Activated CD8-positive, alpha-beta memory T cell treated with anti-CD3 and anti-CD28 coated beads, Interleukin-2, amount 50 U/mL, for 24 hours (primary cell): ENCODE results near the gene PLA2G4F.

ENCODE experiments used
- DNase-seq: peaks from one replicate; pipeline ENCODE4 v3.0.0-alpha.2; 2020; ENCODE audit errors: extremely low read depth

Gene PLA2G4F

DNA sequence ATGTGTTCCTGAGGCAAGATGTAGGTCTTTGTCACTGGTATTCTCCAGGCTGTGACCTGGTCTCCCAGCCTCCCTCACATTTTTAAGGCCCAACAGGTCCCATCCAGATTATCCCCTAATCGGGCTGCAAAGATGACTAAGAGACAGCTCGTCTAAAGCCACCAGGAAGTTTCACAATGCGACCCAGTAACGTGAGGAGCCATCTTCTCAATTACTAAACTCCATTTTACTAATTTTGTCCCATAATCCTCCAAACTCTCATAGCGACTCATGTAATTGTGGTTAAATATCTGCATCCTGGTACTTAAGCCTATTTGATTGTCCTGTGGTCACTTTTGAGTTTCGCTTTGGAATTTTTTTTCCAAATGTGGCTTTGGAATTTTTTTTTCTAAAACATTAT, 8.7 kb upstream of the PLA2G4F start:
- no peak for DNase-seq

DNA sequence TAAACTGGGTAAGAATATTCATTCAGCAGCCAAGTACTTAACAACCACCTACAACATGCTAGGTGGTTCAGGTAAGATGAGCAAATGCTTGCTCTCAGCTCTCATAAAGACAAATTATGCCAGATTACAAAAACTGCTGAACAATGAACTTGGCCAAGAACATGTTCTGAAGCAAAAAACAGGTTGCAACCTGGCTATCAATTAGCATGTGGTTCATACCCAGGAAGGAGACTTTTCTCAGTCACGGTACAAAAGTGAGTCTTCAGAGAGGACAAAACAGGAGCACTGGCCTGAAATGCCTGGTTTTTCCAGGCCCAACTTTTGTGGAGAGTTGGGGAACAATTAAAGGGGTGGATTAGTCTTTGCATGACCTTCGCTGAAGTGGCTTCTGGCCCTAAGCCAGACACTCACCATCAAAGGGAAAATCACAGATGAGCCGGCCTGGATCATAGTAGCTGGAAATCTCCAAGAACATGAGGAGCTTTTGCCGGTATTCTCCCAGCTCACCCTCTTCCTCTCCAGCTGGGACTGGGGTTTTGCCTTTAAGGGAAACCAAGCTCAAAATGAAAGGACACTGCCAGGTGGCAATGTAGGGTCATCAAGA, 7.6 kb upstream of the PLA2G4F start:
- no peak for DNase-seq

DNA sequence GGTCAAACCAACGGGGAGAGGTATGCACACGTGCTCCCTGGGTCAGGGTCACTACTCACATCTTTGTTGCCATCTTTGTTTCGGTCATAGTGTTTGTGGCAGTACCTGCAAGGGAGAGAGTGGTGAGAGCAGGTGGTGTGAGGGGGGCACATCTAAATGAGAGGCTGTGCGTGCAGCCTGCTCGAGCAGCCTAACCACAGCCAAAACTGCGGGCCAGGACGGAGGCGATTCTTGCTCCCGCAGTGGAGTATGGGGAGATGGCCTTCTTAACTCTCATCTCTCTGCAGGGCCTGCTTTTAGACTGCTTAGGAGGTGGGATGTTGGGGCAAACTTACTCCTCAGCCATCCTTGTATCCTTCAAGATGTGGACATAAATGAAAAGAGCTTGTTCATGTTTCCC, 6.9 kb upstream of the PLA2G4F start:
- no peak for DNase-seq

DNA sequence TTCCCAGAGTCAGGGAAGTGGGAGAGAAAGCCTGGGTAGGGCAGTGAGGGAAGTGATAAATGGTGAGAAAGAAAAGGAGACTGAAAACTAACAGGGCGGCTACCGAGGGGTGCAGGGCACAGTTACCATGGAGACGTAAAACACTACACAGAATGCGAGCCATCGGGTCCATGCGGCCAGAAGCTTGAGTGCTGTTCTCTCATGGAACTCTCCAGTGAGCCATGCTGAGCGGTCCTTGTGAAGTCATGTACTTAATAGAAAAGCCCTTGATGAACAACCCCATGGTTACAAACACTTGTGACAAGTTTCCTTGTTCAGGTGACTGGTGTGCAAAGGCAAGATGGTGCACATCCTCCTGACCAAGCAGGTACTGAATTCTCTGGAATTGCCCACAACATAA, 3.7 kb upstream of the PLA2G4F start:
- DNase-seq = no peak

DNA sequence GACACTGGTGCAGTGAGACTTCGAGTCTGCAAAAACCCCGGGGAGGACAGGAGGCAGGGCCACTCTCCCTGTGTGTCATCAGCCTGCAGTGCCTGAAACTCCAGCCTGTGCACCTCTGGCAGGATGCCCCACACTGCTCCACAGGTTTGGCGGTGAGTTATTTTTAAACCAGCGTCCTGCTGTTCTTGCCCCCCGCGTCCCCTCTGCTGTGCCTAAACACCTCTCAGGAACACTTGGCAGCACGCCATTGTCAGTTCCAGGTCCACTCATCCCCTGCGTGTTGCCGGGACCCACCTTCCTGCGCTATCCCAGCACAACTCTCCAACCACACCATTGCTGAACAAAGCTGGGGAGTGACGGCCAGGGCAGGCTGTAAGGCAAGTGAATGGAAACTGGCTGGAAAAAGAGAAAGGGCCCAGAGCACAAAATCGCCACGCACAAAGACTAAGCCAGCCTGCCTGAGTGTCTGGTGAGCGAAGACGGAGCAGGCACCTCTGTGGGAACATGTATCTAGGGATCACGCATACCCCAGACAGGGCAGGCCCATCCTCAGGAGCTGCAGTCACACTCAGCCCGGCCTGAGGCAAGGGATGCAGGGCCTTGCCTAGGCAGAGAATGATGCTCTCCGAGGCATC, 3.1 kb upstream of the PLA2G4F start:
- no peak for DNase-seq

DNA sequence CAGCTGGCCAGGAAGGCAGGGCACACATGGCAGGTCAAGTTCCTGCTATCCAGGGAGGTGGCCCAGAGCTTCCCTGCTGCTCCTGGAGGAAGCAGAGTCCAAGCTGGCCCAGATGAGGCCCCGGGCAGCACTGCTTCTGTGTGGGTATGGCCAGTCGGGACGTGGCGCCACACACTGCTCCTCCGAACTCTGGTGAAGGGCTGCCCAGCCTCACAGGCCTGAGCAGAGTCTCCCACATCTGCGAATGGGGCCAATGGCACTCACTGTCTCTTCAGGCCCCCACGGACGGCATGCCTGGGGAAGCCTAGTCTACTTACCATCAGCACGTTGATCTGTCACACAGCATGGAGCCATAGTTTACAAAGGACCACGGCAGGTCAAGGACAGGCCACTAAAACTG, 2.5 kb upstream of the PLA2G4F start:
- no peak for DNase-seq

DNA sequence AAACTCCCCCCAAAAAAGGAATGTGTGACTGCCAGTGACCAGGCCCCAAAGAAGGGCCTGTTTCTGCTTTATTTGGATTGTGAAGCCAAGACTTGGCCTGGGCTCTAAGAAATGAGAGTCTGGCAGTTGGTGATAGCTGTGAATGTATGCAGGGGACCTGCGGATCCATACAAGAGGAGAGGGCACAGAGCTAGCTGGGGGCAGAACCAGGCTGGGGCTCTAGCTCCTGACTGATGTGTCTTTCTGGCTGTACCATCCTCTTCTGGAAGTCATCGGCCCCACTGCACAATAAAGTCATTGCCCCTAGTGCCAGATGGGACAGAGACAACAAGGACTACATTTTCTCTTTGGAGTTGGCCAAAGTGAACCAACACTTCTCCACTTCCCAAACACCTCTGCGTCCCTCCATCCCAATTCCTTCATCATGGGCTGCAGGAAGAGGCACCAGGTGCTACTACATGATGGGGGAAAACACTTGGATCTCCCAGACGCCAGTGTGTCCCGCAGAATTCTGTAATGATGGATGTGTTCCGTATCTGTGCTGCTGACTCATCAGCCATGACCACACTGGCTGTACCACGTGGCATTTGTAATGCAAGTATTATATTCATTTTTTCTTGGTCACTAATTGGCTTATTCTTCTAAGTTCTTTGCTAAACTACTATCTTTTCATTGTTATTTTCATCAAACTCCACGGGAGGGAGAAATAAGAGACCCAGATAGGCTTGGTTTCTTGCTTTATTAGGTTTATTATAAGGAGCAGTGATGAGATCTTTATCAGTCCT, 1.7 kb upstream of the PLA2G4F start:
- no peak for DNase-seq

DNA sequence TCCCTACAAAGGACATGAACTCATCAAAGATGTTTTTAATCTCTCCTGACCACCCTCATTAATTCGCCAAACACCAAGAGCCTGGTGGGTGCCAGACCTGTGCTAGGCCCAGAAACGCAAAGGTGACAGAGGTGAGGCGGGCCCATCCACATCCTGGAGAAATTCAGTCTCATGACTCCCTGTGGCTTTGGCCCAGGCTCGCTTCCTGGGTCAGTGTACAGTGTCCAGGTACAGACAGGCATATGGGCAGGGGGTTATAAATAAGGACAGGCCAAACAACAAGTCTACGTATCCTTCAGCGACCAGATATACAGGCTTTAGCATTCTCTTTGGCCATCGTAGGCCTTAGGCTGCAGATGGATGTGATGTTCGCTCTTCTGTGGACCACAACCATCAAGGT, 945 bp upstream of the PLA2G4F start:
- DNase-seq = no peak

DNA sequence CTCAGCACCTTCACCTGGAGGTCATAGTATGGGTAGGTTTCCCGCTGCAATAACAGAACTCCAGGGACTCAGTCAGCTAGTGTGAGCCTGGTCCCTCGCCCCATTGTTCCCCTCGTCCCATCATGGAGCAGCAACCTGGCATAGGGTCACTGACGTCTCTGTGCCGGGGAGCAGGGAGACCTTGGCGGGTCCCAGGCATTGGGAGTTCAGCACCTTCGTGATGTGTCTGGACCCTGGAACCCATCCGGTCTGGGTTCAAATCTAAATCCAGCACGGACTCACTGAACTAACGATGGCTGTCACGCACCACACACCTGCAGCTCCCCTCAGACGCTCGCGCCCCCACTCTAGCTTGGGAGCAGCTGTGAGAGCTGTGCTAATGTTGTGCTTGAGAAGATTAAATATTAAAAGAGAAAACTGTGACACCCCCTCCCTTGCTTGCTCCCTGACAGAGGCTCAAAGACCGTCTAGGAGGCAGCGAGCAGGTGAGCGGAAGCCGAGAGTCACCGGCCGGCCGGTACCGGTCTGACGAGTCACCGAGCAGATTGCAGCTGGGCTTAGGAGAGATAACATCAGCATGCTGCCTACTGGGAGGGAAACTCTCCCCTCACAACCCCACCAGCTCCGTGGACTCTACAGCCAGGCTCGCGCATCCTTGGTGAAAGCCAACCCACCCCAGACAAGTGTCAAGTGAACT, 742 bp downstream of the PLA2G4F start:
- DNase-seq = no peak

DNA sequence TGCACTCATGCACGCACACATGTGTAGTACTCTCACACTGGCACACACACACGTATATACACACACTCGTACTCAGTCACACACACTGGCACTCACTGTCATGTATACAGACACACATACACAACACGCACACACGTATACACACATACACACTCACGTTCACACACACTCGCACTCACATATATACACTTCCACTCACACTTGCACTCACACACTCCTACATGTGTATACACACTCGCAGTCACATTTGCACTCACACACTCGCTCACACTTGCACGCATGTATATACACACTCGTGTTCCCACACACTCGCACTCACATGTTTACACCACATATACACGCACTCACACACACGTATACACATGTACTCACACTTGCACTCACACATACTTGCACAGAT, 1.5 kb downstream of the PLA2G4F start:
- DNase-seq = no peak

DNA sequence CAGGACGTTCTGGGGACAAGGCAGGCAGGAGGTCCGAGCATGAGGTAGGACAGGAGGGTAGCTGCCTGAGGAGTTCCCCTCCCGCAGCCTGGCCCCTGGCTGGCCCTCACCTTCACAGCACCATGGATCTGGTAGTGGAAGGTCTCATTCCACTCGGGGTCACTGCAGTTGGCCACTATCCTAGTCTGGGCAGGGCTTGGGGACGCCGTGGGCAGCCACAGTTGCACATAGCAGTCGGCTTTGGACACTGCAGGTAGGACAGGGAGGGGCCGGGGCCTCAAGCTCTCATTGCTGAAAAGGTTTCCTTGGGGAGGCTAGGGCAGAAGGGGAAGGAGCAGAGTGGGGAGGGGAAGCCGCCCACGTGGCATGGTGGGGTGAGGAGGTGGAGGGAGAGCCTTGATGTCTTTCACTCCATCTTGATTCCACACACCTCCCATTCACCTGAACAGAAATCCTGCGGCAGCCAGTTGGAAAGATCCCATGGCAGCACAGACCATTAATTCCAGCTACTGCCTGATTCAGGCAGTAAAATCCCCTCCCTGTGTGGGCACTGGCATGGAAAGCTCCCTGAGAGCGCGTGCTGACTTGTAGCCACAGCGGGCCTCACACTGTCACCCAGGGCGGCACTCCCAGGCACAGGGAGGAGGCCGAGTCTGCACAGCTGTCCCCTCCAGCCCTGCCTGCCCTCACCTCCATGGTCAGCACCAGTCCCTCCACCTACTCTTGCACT, 2.1 kb downstream of the PLA2G4F start:
- DNase-seq = no peak

DNA sequence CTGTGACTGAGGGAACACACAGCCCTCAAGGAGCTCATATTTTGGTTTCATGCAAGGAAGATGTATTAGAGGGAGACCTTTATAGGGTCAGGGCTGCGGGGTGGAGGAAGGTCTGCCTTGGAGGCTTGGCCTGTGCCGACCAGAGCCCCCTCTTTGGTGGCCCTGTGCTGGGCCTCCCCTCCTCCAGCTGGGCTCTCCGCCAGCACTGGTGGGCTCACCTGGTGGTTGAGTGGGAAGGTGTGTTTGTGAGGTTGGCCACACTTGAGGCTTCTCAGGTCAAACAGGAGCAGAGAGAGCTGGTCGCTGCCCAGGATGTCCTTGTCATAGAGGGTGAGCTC, 2.6 kb downstream of the PLA2G4F start:
- DNase-seq = no peak

DNA sequence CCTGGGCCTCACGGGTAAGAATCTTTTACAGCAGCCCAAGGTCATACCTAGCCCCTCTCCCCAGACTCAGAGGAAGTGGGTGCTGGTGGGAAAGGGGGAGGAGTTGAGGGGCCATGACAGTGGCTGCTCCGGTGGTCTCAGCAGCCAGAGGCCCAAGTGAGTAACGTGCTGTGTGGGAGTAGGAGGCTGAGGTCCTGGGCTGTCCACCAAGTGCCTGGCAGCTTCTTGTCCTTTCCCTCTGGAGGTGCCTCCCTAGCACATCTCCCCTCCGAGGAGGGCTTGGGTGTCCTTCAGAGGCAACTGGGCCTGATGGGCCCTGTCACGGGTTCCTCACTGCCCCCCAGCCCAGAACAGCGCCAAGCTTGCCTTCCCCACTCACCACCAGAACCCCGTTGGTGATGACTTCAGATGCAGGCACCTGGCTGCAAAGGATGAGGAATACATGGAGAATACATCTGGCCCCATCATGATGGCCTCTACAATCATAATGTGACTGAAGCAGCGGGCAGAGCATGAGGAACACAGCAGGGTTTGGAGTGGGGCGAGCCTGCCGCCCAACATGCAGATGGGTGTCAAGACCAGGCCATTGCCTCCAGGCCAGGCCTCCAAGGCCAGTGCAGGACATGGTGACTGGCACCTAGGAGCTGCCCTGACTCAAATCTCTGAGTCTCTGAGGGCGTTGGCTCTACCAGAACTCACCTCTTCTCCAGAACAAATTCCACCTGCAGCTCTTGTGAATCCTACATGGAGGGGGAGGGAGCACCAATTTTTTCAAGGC, 3.3 kb downstream of the PLA2G4F start:
- DNase-seq = no peak

DNA sequence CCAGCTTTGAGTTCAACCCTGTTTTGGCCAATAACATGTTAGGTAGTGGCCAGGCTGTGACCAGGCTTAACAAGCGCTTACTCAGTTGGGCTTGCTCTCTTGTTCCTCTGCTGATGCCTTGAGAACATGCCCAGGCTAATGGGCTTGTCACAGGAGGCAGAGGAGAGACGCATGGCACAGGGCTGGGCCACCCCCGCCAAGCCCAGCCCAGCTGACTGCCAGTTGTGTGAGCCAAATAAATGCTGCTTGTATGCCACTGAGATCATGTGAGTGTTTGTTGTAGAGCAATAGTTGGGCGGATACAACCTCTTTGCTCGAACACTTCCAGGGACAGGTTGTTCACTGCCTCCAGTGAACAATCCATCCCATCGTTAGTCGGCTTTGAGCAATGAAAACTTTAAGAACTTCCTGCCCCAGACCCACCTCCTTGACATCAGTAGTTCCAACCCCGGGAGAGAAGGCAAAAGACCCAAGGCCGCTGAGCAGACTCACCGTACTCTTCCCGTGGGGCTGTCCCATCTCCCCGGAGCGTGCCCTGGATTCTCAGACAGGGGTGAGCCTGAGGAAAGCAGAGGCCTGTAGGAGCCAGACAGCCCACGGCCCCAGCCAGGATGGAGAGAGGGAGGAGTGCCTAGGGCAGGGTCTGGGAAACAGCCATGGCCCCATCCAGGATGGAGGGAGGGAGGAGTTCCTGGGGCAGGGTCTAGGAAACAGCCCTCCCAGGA, 4.1 kb downstream of the PLA2G4F start:
- no peak for DNase-seq

DNA sequence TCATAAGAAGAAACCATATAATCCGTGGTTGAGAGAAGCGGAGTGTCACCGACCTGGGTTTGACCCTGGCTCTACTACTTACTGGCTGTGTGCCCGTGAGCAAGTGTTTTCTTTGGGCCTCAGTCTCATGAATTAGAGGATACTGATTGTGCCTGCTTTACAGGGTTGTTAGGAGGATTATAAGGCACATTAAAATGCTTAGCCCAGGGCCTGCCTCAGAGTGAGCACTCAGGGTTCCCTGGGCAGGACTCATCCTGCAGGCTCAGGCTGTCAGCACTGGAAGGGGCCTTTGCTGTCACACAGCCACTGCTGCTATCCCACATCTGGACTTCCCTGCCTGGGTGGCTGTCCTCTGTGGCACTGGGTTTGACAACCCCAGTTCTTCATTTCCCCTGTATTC, 4.7 kb downstream of the PLA2G4F start:
- no peak for DNase-seq

DNA sequence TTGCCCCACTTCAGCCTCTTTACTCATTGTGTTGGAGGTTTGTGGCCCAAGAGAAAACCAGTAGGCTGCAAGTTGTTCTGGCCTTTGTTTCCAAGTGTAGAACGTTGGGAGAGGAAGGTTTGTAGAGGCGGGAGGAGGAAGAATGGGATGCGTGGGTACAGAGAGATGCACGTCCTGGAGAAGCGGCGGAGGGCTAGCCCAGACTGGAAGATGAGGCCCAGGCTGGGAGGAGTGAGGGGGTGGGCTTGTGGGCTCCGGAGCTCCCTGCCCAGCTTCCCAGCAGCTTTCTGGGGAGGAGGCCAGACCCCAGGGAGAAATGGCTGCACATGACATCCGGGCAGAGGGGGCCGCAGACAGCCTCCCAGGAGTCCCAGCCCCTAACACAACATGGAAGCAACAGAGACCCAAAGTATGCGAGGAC, 5.3 kb downstream of the PLA2G4F start:
- no peak for DNase-seq

DNA sequence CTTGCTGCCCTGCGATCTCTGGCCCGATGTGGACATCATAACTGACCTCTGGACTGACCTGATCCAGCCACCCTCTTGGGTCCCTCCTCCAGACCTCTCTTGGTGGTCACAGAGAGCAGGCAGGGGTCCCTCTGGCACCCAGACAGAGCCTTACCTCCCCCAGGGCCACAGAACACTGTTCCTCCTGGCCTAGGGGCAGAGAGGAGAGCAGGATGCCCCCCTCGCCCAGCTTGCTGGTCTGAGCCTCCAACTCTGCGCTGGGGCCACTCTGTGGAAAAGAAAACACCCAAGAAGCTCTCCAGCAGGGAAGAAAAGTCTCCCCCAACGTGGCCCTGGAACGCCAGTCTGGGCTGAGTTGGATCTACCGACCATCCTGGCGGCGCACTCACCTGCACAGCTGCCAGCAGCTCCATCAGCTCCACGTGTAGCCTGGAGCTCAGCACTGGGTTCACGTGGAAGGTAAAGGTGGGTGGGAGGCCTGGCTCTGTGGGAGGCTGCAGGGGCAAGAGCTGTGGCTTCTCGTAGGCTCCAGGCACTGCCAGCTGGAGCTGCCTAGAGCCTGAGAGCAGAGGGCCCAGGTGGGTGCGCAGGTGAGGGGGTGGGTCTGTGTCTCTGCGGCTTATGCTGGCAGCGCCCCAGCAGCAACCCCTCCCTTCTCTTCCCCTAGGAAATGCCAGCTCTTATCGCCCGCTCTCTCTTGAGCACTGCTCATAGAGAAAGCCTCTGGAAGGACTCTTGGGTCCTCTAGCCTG, 6.0 kb downstream of the PLA2G4F start:
- no peak for DNase-seq

DNA sequence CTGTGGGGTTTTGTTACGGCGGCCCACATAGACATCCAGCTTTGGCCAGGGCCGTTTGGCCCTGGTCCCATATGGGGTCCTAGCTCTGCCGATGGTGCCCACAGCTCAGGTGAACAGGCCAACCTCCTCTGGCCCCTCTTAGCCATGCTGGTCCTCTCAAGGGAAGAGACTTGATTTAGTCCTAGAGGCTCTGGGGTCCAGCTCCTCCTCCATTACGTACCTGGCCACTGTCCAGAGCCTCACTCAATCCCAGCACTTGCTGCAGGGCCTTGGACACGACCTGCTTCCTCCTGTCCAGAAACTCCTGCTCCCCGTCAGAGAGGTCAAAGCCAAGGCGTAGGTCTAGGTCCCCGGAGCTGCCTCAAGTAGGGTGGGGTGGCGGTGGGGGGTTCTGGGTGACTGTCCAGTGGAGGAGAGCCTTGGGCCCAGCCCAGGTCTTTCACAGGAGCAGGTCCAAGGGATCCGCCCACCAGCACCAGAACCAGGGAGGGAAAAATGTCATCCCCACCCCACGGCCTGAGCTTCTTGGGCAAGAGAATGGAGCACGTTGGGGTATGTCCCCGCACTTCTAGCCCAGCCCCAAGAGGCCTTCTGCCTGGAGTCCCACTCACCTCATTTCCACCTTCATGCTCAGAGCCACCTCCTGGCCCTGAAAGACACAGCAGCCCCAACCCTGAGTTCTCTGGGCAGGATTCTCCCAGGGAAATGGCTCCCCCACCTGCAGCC, 6.8 kb downstream of the PLA2G4F start:
- DNase-seq = no peak

DNA sequence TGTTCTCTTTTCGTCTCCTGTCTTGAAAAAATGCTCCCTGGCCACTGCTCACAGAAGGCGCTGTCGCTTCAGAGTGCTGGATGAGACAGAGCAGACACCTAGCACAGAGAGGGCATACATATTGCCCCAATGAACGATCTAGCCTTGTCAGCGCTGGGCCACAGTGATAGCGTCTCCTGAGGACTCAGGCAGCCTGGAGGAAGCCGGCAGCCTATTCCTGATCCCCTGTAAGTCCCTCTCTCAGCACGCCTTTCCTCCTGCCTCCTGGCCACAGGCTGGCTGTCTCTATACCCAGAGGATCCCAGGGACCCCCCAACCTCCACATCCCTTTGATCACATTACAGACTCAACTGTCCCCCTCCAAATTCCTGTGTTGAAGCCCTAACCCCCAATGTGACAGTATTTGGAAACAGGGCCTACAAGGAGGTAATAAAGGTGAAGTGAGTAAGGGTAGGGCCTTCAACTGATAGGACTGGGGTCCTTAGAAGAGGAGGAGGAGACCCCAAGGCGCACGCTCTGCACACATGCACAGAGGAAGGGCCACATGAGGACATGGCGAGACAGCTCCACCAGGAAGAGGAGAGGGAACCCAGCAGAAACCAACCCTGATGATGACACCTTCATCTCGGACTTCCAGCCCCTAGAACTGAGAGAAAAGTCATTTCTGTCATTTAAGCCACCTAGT, 7.5 kb downstream of the PLA2G4F start:
- DNase-seq = no peak
